GM12891 (cell line): ENCODE measurements around the gene JDP2.

Experiments
- DNase-seq: peaks from one replicate; pipeline ENCODE4 v3.0.0; 2011; ENCODE audit warnings: low spot score; ENCODE audit not compliant: insufficient read length
- FAIRE-seq: peaks from 2 replicates; lab custom pipeline; 2011; peaks lifted over from hg19 to GRCh38; lab: Jason Lieb, UNC
- PAX5 ChIP-seq: IDR thresholded peaks from 2 replicates; pipeline ENCODE4 v1.6.1; 2011; ENCODE audit warnings: low read length, moderate library complexity, mild to moderate bottlenecking; ENCODE audit not compliant: insufficient read depth, severe bottlenecking
- POLR2A ChIP-seq: IDR thresholded peaks from 2 replicates; pipeline ENCODE4 v1.6.1; 2011; ENCODE audit warnings: low read depth, low read length, control low read depth
- POLR2AphosphoS5 ChIP-seq: IDR thresholded peaks from 2 replicates; pipeline ENCODE4 v1.6.1; 2011; ENCODE audit warnings: low read depth, low read length, control low read depth
- POU2F2 ChIP-seq: IDR thresholded peaks from 2 replicates; pipeline ENCODE4 v1.6.1; 2011; ENCODE audit warnings: low read depth, mild to moderate bottlenecking, control low read depth, low read length, moderate library complexity
- SPI1 ChIP-seq: IDR thresholded peaks from 2 replicates; pipeline ENCODE4 v1.6.1; 2011; ENCODE audit warnings: low read depth, low read length, control low read depth
- TAF1 ChIP-seq: IDR thresholded peaks from 2 replicates; pipeline ENCODE4 v1.6.1; 2011; ENCODE audit warnings: low read depth, low read length, control low read depth

Gene JDP2

DNA sequence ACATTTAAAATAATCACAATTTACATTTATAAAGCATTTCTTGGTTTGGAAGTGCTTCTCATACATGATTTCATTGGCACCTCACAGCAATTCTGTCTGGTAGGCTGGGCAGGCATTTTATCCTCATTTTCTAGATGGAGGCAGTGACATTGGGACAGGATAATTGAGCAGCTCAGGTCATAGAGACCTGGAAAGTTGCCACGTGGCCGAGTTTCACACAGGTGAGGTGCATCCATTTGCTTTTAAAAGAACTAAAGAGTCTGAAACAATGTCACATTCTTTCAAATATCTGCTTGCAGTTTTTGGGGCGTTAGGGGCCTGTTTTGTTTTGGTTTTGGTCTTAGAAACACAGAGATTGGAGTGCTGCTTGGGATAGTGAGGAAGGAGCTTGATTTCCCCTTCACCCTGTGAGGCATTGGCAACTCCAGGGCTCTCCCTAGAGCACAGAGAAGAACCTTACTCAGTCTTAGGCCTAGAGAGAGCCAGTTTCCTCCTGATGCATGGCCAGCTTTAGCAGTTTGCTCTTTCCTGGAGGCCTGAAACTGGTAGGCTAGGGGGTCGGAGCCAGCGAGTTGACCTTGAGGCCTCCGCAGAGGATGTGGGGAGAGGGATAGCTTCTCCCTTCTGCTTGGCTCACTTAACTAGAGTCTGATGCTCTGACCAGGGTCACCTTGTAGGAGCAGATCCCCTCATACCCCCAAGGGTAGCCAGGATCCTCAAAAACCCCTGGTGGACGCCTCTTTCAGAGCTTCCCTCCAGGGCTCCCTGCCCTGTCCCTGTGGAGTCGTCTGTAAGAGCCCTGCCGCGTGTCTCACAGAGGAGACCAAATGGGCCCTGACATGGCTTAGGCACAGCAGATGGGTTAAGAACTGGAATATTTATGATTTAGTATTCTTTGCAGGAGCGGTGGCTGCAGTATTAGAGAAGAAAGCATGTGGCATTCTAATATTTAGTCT, 34.9 kb upstream of the JDP2 start:
- TF ChIP-seq POLR2A (no peak), PAX5 (no peak), POLR2AphosphoS5 (no peak), POU2F2 (no peak), TAF1 (no peak), SPI1 (no peak)
- DNase-seq (no peak), FAIRE-seq (no peak)

GRCh38 chr14:75393794-75394193, 34.0 kb upstream of the JDP2 start:
- no peak for FAIRE-seq
- no peak for DNase-seq
- TF ChIP-seq POLR2AphosphoS5 = no peak
- no peak for TF ChIP-seq PAX5
- TF ChIP-seq SPI1 = no peak
- TF ChIP-seq POU2F2 = no peak
- no peak for TF ChIP-seq TAF1

DNA sequence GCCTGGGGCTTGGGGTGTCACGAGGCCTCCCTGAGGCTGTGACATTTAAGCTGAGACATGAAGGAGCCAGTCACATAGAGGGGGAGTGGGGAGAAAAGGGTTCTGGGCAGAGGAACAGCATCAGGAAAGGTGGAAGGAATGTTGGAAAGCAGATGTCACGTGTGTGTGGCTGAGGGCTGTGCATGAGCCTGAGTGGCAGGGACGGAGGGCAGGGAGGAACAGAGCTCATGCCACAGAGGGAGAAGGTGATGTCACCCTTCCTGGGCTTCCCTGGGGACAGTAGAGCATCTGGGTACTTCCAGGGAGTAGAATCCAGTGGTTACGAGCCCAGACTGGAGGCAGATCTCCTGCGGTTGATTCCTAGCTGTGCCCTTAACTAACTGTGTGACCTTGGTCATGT, 32.0 kb upstream of the JDP2 start:
- FAIRE-seq (no peak), DNase-seq (no peak)
- no peak for TF ChIP-seq SPI1
- no peak for TF ChIP-seq POU2F2
- TF ChIP-seq PAX5 = no peak

GRCh38 chr14:75399321-75399720, 28.5 kb upstream of the JDP2 start:
- DNase-seq = no peak
- FAIRE-seq = no peak
- TF ChIP-seq PAX5 (no peak), POU2F2 (no peak), POLR2AphosphoS5 (no peak), TAF1 (no peak), SPI1 (no peak), POLR2A (no peak)

- DNase-seq (no peak), FAIRE-seq (no peak)
- TF ChIP-seq POU2F2 (no peak), POLR2AphosphoS5 (no peak), SPI1 (no peak), TAF1 (no peak), PAX5 (no peak), POLR2A (no peak)
Observed at GRCh38 chr14:75399843-75400775, 27.7 kb upstream of the JDP2 start.

- FAIRE-seq (no peak), DNase-seq (no peak)
Observed at GRCh38 chr14:75401361-75401760, 26.5 kb upstream of the JDP2 start.

DNA sequence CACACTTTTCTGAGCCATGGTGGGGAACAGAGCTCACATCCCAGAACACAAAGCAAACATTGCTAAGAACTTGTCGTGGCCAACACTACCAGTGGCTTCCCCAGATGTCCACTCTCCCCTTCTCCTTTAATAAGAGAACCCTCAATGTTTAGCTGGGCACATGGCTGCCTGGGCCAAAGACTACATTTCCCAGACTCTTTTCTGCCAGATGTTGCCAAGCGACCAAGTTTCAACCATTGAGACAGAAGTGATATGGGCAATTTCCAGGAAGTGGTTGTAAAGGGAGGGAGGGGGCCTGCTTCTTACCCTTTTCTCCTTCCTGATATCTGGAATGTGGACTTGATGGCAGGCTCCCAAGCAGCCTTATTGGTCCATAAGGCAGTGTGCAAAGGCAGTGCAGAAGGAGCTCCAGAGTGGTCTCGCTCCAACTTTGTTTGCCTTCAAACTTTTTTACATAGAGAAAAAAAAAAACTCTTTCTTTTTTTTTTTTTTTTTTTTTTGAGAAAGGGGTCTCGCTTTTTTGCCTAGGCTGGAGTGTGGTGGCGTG, 24.9 kb upstream of the JDP2 start:
- DNase-seq = no peak
- TF ChIP-seq POLR2A = no peak
- TF ChIP-seq POLR2AphosphoS5 = no peak
- TF ChIP-seq TAF1 = no peak
- no peak for TF ChIP-seq POU2F2
- TF ChIP-seq PAX5 = no peak
- TF ChIP-seq SPI1 = no peak
- no peak for FAIRE-seq

More at GRCh38 chr14:75401361-75401760, 26.5 kb upstream of the JDP2 start:
- no peak for TF ChIP-seq TAF1
- TF ChIP-seq POLR2A = no peak
- TF ChIP-seq POLR2AphosphoS5 = no peak
- TF ChIP-seq PAX5 = no peak
- no peak for TF ChIP-seq SPI1

DNA sequence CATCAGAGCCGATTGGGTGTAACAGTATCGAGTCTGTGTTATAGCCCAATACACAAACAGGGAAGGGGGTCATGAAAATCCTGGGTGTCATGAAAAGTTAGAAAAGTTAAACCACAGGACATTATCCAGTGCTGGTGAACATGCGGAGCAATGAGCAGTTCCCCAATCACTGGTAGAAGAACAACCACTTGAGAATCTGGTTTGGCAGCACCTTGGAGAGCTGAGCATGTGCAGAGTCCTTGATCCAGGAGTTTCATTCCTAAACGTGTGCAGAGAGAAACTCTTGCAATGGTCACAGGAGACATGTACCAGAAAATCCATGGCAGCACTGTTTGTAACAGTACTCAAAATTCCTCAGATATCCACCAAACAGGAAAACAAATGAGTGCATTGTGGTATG, 23.0 kb upstream of the JDP2 start:
- no peak for TF ChIP-seq POLR2A
- TF ChIP-seq POLR2AphosphoS5 = no peak
- no peak for TF ChIP-seq POU2F2
- no peak for TF ChIP-seq SPI1
- no peak for TF ChIP-seq PAX5
- TF ChIP-seq TAF1 = no peak
- FAIRE-seq = no peak

DNA sequence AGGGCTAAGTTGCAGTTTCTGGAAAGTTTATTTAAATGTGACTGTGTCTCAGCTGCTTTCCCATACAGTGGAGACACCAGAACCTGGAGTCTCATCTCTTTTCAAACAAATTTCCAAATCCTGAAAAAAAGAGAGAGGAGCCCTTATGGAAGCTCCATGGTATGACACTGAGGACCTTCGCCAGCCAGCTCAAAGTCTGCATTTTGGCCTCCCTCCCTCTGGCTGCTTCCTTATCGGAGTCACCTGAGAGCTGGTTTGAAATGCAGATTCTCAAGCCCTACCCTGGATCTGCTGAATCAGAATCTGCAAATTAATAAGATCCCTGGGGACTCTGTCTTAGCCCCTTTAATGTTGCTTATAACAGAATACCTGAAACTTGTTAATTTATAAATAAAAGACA, 21.7 kb upstream of the JDP2 start:
- FAIRE-seq (no peak), DNase-seq (no peak)
- no peak for TF ChIP-seq POU2F2
- TF ChIP-seq PAX5 = no peak
- no peak for TF ChIP-seq POLR2A
- no peak for TF ChIP-seq SPI1
- no peak for TF ChIP-seq TAF1
- TF ChIP-seq POLR2AphosphoS5 = no peak

More for the DNA sequence above, 23.0 kb upstream of the JDP2 start:
- no peak for DNase-seq
